SU-DHL-6 (cell line): ENCODE results near the gene SCYL1.

Experiments used
- H2AFZ ChIP-seq: fragments of 200-600 bp; sonication (generic); 2 replicates; pipeline ENCODE4 v1.6.1; 2014; ENCODE audit warnings: low read depth, mild to moderate bottlenecking, moderate library complexity, mixed read lengths, antibody characterized with exemption, low read length; ENCODE audit not compliant: severe bottlenecking
- H3F3A ChIP-seq: fragments of 200-600 bp; shearing (Covaris generic); 2 replicates; pipeline ENCODE4 v1.6.0; 2016; ENCODE audit warnings: antibody characterized with exemption, mild to moderate bottlenecking; ENCODE audit not compliant: insufficient read depth
- H3K27ac ChIP-seq: fragments of 200-600 bp; sonication (generic); 2 replicates; pipeline ENCODE4 v1.5.1; 2016; ENCODE audit warnings: low read depth, mild to moderate bottlenecking, low read length, moderate library complexity, mixed read lengths
- H3K27me3 ChIP-seq: fragments of 200-600 bp; sonication (generic), shearing (Covaris generic); 2 replicates; pipeline ENCODE4 v1.6.0; 2014; ENCODE audit warnings: mild to moderate bottlenecking, low read length
- H3K36me3 ChIP-seq: fragments of 200-600 bp; sonication (generic); 2 replicates; pipeline ENCODE4 v1.6.1; 2014; ENCODE audit warnings: mild to moderate bottlenecking, low read length, mixed read lengths
- H3K4me2 ChIP-seq: fragments of 300-600, 200-600 bp; shearing (Covaris generic), sonication (generic); 2 replicates; pipeline ENCODE4 v1.6.0; 2014; ENCODE audit warnings: low read length, low read depth, mild to moderate bottlenecking; ENCODE audit not compliant: poor library complexity, severe bottlenecking
- H3K4me3 ChIP-seq: fragments of 200-600 bp; sonication (generic); 2 replicates; pipeline ENCODE4 v1.5.1; 2014; ENCODE audit warnings: antibody characterized with exemption, low read length, mild to moderate bottlenecking, mixed read lengths; ENCODE audit not compliant: insufficient read depth, poor library complexity, severe bottlenecking
- H3K79me2 ChIP-seq: fragments of 200-600 bp; sonication (generic); 2 replicates; pipeline ENCODE4 v1.6.1; 2014; ENCODE audit warnings: mild to moderate bottlenecking, low read length, moderate library complexity; ENCODE audit not compliant: insufficient read depth
- H3K9ac ChIP-seq: fragments of 200-600 bp; sonication (generic); 2 replicates; pipeline ENCODE4 v1.7.0; 2014; ENCODE audit warnings: mild to moderate bottlenecking, low read length
- H3K9me2 ChIP-seq: fragments of 200-600 bp; sonication (generic); replicated peaks from 2 replicates; pipeline ENCODE4 v1.6.1; 2014; ENCODE audit warnings: low read length; ENCODE audit not compliant: insufficient read depth
- H3K9me3 ChIP-seq: fragments of 200-600 bp; sonication (generic); 2 replicates; pipeline ENCODE4 v1.6.1; 2014; ENCODE audit warnings: low read length, mixed read lengths; ENCODE audit not compliant: insufficient read depth
- H4K20me1 ChIP-seq: fragments of 200-600 bp; sonication (generic); 2 replicates; pipeline ENCODE4 v1.6.1; 2014; ENCODE audit warnings: low read depth, mild to moderate bottlenecking, antibody characterized with exemption, low read length, moderate library complexity, mixed read lengths
- EZH2phosphoT487 ChIP-seq: fragments of 200-600 bp; sonication (generic), shearing (Covaris generic); conservative IDR thresholded peaks from 2 replicates; pipeline ENCODE4 v1.6.1; 2018; ENCODE audit warnings: mild to moderate bottlenecking, antibody characterized with exemption, low read length, moderate library complexity, mixed read lengths
- TF ChIP-seq, protein P1 (sequence below): fragments of 200-600 bp; sonication (generic); IDR thresholded peaks from one replicate; pipeline ENCODE4 v1.5.1; 2017; ENCODE audit warnings: antibody characterized with exemption, mild to moderate bottlenecking, low read length, moderate library complexity; ENCODE audit not compliant: insufficient read depth, poor library complexity, severe bottlenecking

Gene SCYL1

DNA sequence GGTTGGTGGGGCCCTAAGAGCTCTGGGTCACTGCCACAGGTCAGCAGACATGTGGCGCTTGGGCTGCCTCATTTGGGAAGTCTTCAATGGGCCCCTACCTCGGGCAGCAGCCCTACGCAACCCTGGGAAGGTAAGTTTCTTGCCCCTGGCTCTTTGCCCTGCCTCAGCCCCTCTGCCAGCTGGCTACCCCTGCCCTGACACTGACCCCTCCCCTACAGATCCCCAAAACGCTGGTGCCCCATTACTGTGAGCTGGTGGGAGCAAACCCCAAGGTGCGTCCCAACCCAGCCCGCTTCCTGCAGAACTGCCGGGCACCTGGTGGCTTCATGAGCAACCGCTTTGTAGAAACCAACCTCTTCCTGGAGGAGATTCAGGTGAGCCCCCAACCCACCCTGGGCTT, 1.9 kb downstream of the SCYL1 start:
- no peak overlapping the region for H3K4me2 ChIP-seq
- H4K20me1 ChIP-seq, result no peaks in the 10 kb centered on the region
- no peaks in the 10 kb centered on the region for H3K9me2 ChIP-seq
- H3K4me3 ChIP-seq, result no peak overlapping the region
- no peak for TF ChIP-seq EZH2phosphoT487
- TF ChIP-seq, protein P1, sequence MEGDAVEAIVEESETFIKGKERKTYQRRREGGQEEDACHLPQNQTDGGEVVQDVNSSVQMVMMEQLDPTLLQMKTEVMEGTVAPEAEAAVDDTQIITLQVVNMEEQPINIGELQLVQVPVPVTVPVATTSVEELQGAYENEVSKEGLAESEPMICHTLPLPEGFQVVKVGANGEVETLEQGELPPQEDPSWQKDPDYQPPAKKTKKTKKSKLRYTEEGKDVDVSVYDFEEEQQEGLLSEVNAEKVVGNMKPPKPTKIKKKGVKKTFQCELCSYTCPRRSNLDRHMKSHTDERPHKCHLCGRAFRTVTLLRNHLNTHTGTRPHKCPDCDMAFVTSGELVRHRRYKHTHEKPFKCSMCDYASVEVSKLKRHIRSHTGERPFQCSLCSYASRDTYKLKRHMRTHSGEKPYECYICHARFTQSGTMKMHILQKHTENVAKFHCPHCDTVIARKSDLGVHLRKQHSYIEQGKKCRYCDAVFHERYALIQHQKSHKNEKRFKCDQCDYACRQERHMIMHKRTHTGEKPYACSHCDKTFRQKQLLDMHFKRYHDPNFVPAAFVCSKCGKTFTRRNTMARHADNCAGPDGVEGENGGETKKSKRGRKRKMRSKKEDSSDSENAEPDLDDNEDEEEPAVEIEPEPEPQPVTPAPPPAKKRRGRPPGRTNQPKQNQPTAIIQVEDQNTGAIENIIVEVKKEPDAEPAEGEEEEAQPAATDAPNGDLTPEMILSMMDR, result no peak
- H3K9me3 ChIP-seq, result no peaks in the 10 kb centered on the region
- no peak overlapping the region for H3K27ac ChIP-seq
- no peak overlapping the region for H2AFZ ChIP-seq
- H3K79me2 ChIP-seq, result peaks cover 5% of the 10 kb centered on the region; the same call in 1 of the 2 replicates
- H3F3A ChIP-seq, result no peaks in the 10 kb centered on the region; the same call in 1 of the 2 replicates
- no peaks in the 10 kb centered on the region for H3K27me3 ChIP-seq
- no peaks in the 10 kb centered on the region for H3K36me3 ChIP-seq
- H3K9ac ChIP-seq, result no peak overlapping the region

DNA sequence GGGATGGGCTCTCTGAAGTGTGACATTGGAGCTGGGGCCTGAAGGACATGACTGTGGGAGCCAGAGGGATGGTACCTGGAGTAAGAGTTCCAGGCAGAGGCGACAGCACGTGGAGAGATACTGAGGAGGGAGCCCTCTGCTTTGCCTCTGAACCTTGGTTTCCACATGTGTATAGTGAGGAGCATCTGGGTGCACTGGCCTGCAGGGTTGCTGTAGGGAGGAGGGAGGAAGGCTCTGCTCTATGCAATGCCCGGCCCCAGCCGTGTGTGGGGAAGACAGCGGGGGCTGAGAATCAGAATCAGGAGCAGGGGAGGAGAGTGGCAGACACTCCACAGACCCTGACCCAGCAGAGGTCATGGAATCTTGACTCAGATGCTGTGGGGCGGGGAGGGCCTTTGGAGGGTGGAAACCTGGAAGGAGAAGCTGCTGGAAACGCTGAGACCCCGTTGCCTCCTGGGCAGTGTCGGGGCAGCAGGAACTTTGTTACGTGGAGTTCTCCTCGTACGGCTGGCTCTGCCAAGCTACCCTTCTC, 4.0 kb downstream of the SCYL1 start:
- no peak for TF ChIP-seq EZH2phosphoT487
- TF ChIP-seq, protein P1, result no peak
- H3K27ac ChIP-seq, result no peak overlapping the region
- H2AFZ ChIP-seq, result no peak overlapping the region
- H3K9me2 ChIP-seq, result no peaks in the 10 kb centered on the region
- no peaks in the 10 kb centered on the region for H3K36me3 ChIP-seq
- H4K20me1 ChIP-seq, result no peaks in the 10 kb centered on the region
- H3F3A ChIP-seq, result no peaks in the 10 kb centered on the region
- no peaks in the 10 kb centered on the region for H3K27me3 ChIP-seq
- H3K4me3 ChIP-seq, result no peak overlapping the region
- H3K79me2 ChIP-seq, result peaks cover 5% of the 10 kb centered on the region; the same call in 1 of the 2 replicates
- no peak overlapping the region for H3K4me2 ChIP-seq
- no peak overlapping the region for H3K9ac ChIP-seq
- H3K9me3 ChIP-seq, result no peaks in the 10 kb centered on the region

DNA sequence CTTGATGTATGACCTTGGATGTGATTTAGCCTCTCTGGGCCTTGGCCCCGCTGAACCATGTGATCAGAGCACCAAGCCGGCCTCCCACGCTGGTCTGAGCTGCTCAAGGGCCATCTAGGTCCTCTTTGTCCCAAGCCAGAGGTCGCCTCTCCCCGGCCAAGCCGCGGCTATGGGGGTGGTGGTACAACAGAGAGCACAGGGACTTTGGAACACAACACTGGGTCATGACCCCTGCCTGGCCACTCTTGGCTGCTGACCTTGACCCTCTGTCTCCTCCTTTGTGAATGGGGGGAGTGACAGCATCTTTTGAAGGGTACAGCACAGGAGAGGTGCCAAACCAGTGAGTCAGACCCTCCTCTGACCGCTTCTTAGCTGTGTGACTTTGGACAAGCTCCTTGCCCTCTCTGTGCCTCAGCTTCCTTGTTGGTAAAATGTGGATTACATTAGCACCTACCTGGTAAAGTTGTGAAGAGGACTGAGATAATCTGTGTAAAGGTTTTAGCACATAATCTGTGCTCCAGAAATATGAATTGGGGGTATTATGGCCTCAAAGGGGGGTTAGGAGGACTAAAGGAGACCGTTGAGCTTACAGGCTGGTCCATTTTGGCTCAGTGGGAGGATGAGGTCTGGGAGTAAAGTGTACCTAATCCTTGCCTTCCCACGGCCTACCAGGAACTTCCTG, 4.7 kb downstream of the SCYL1 start:
- H3K4me2 ChIP-seq, result no peak overlapping the region

More for the DNA sequence above, 4.7 kb downstream of the SCYL1 start:
- H3F3A ChIP-seq, result no peaks in the 10 kb centered on the region
- no peak overlapping the region for H3K27ac ChIP-seq
- H3K4me3 ChIP-seq, result no peak overlapping the region
- no peaks in the 10 kb centered on the region for H3K36me3 ChIP-seq
- no peak overlapping the region for H3K9ac ChIP-seq
- H4K20me1 ChIP-seq, result no peaks in the 10 kb centered on the region
- H3K9me3 ChIP-seq, result no peaks in the 10 kb centered on the region
- H3K79me2 ChIP-seq, result peaks cover 5% of the 10 kb centered on the region; the same call in 1 of the 2 replicates
- no peaks in the 10 kb centered on the region for H3K27me3 ChIP-seq
- no peak for TF ChIP-seq EZH2phosphoT487
- TF ChIP-seq, protein P1, result no peak
- no peak overlapping the region for H2AFZ ChIP-seq
- no peaks in the 10 kb centered on the region for H3K9me2 ChIP-seq
